Activated naive CD4-positive, alpha-beta T cell treated with anti-CD3 and anti-CD28 coated beads, Interleukin-2, amount 50 U/mL, for 24 hours (primary cell): ENCODE measurements around the gene SYNGR3.

Source experiments
- H3K27ac Mint-ChIP-seq: one replicate; pipeline ENCODE4 v1.8.0; 2021; ENCODE audit warnings: mild to moderate bottlenecking, mixed read lengths
- H3K27me3 Mint-ChIP-seq: one replicate; pipeline ENCODE4 v1.8.0; 2021; ENCODE audit warnings: mixed read lengths
- H3K36me3 Mint-ChIP-seq: one replicate; pipeline ENCODE4 v1.8.0; 2021; ENCODE audit warnings: mixed read lengths
- H3K4me1 Mint-ChIP-seq: one replicate; pipeline ENCODE4 v1.8.0; 2021; ENCODE audit warnings: mixed read lengths
- H3K4me3 Mint-ChIP-seq: one replicate; pipeline ENCODE4 v1.8.0; 2021; ENCODE audit warnings: mild to moderate bottlenecking, mixed read lengths
- H3K9me3 Mint-ChIP-seq: one replicate; pipeline ENCODE4 v1.8.0; 2021; ENCODE audit warnings: mixed read lengths

SYNGR3 gene

DNA sequence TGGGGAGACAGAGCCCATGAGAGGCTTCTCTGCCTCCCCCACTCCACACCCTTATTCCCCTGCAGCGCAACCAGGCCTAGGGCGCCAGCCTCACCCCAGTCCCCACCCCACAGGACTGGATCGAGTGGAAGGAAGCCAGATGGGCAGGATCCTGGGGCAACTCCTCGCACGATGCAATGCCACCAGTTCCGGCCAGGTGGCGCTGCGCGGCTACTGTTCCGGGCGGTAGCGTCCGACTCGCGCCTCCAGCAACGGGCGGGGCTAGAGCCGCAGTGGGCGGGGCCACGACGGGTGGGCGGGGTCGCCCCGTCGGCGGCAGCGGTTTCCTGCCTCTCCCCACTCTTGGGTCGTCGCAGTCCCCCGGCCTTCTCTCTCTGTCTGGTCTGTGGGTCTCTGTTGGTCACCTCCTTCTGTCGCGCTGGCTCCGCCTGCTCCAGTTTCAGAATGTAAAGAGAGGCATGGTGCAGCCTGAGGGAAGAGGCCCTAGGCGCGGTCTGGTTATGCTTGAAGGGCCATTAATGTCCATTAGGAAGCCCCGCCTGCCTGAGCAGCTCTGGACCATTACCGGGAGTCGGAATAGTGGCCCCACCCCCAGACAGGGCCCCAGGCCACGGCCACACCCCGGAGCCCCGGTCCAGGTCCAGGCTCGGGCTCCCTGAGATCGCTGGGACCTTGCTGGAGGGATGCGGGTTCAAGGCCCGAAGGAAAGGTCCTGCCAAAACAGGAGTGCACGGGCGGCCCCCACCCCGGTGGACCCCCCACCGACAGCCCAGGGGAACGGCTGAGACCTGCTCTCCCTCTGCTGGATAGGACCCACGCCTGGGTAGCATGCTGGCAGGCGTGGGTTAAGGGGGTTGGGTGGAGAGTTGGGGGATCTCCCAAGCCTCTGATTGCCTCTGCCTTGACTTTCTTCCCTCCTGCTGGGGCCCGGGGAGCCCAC, 33.6 kb downstream of the SYNGR3 start:
- Mint-ChIP-seq H3K36me3 (no peaks in the 10 kb centered on the region), H3K27ac (no peak overlapping the region), H3K4me1 (peaks cover 4% of the 10 kb centered on the region), H3K9me3 (no peaks in the 10 kb centered on the region), H3K4me3 (peak overlapping the region; percentile 4), H3K27me3 (peaks cover 11% of the 10 kb centered on the region)

DNA sequence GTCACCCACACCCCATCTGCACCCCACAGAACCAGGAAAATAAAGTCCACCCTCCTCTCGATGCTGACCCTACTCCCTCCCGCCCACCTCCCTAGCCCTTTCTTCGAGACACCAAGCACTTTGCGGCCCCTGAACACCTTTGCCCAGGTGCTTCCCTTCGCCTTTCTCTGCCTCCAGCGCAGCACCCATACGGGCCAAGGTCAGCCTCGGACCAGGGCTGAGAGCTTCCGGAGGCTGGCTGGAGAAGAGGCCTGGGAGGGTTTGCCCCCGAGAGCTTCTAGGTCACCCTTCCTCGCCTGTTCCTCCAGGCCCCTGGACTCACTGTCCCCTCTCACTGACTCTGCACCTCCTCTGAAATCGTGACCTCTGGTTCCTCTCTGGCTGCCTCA, 34.3 kb downstream of the SYNGR3 start:
- H3K4me3 Mint-ChIP-seq: no peak overlapping the region
- no peaks in the 10 kb centered on the region for H3K36me3 Mint-ChIP-seq
- peaks cover 4% of the 10 kb centered on the region for H3K4me1 Mint-ChIP-seq
- H3K27ac Mint-ChIP-seq: peak overlapping the region; percentile 19
- peaks cover 8% of the 10 kb centered on the region for H3K27me3 Mint-ChIP-seq
- no peaks in the 10 kb centered on the region for H3K9me3 Mint-ChIP-seq

GRCh38 chr16:2025251-2025650, 35.5 kb downstream of the SYNGR3 start:
- H3K36me3 Mint-ChIP-seq: no peaks in the 10 kb centered on the region
- peaks cover 8% of the 10 kb centered on the region for H3K27me3 Mint-ChIP-seq

DNA sequence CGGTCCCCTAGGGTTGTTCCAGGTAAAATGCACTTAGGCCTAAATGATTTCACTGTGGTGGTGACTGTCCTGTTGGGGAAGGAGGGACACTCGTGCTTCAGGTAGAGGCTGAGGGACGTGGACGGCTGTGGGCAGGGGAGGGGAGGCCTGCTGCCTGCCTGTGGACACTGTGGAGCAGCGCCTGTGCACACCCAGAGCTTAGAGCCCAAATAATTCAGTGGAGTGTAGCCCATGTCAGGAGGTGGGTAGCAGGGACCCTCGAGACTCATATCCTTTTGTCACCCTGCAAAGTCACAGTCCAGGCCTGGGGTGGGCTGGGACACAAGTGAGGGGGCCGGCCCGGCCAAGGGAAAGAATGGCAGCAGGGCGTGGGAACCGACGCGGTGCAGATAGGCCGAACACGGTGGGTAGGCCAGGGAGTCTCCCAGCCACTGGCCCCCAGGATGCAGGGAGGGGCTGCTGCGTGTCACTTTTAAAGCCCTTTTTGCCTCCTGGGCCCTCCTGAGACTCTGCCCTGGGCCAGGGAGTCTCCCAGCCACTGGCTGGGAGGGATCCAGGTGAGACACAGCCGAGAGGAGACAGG, 36.2 kb downstream of the SYNGR3 start:
- H3K36me3 Mint-ChIP-seq: no peaks in the 10 kb centered on the region
- H3K9me3 Mint-ChIP-seq: no peaks in the 10 kb centered on the region
- H3K27me3 Mint-ChIP-seq: peaks cover 5% of the 10 kb centered on the region
- H3K27ac Mint-ChIP-seq: no peak overlapping the region
- H3K4me3 Mint-ChIP-seq: peak overlapping the region; percentile 49
- peaks cover 4% of the 10 kb centered on the region for H3K4me1 Mint-ChIP-seq

More at GRCh38 chr16:2025251-2025650, 35.5 kb downstream of the SYNGR3 start:
- H3K9me3 Mint-ChIP-seq: no peaks in the 10 kb centered on the region
- no peak overlapping the region for H3K4me3 Mint-ChIP-seq
- no peak overlapping the region for H3K27ac Mint-ChIP-seq
- peaks cover 4% of the 10 kb centered on the region for H3K4me1 Mint-ChIP-seq

- peak within 1 kb of the TSS; percentile 77 for H3K4me3 Mint-ChIP-seq
Observed at GRCh38 chr16:2026461-2027023, 36.8 kb downstream of the SYNGR3 start, which contains the start of gene NHERF2. TSS of gene NHERF2 (plus strand) at chr16:2026902. CDS start at chr16:2027006, 104 bp downstream.

DNA sequence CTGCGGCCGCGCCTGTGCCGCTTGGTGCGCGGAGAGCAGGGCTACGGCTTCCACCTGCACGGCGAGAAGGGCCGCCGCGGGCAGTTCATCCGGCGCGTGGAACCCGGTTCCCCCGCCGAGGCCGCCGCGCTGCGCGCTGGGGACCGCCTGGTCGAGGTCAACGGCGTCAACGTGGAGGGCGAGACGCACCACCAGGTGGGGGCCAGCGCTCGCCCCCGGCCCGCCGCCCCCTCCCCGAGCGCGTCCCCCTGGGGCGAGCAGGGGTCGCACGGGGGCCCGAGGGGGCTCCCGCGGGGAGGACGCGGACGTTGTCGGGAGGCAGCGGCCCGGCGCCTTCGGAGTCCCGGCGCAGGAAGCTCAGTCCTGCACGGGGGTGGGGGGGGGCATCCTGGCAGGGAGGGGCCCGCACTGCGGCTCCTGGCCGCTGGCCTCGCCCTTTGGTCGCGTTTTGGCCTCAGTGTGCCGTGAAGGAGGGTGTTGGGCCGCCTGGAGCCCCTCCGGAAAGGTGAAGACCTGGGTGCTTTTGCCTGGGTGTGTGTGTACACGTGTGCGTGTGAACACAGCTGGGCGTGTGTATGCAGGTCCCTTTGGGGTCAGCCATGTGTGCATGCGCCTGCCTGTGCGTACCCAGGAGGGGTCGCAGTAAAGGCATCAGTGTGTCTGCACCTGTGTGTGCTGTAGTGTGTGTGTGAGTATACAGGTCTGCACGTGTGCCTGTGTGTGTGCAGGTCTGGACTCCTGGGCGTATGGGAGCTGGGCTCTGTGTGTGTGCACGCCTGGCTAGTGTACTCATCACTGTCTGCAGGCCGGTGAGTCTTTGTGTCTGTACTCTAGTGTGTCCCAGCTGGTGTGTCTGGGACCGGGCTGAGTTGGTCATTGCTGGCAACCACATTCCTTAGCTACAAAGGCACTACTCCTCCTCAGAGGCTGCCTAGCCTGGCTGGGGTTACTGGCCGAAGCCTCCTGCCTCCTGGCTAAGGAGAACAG, 37.5 kb downstream of the SYNGR3 start:
- no peaks in the 10 kb centered on the region for H3K9me3 Mint-ChIP-seq
- peak overlapping the region; percentile 77 for H3K4me3 Mint-ChIP-seq
- H3K27me3 Mint-ChIP-seq: peaks cover 2% of the 10 kb centered on the region
- H3K27ac Mint-ChIP-seq: no peak overlapping the region
- H3K36me3 Mint-ChIP-seq: no peaks in the 10 kb centered on the region
- peaks cover 4% of the 10 kb centered on the region for H3K4me1 Mint-ChIP-seq

More at GRCh38 chr16:2026461-2027023, 36.8 kb downstream of the SYNGR3 start, which contains the start of gene NHERF2:
- peaks cover 4% of the 10 kb centered on the region for H3K4me1 Mint-ChIP-seq
- H3K27ac Mint-ChIP-seq: no peak within 1 kb of the TSS
- H3K9me3 Mint-ChIP-seq: no peaks in the 10 kb centered on the region
- H3K27me3 Mint-ChIP-seq: peaks cover 4% of the 10 kb centered on the region
- no peaks in the 10 kb centered on the region for H3K36me3 Mint-ChIP-seq

GRCh38 chr16:2028146-2028545, 38.4 kb downstream of the SYNGR3 start:
- H3K9me3 Mint-ChIP-seq: no peaks in the 10 kb centered on the region
- H3K36me3 Mint-ChIP-seq: no peaks in the 10 kb centered on the region
- H3K27me3 Mint-ChIP-seq: no peaks in the 10 kb centered on the region
- H3K4me3 Mint-ChIP-seq: peak overlapping the region; percentile 44
- no peak overlapping the region for H3K27ac Mint-ChIP-seq
- peaks cover 4% of the 10 kb centered on the region for H3K4me1 Mint-ChIP-seq

- Mint-ChIP-seq H3K36me3 (no peaks in the 10 kb centered on the region), H3K27me3 (no peaks in the 10 kb centered on the region), H3K27ac (no peak overlapping the region), H3K9me3 (no peaks in the 10 kb centered on the region), H3K4me1 (peaks cover 4% of the 10 kb centered on the region), H3K4me3 (no peak overlapping the region)
Observed at GRCh38 chr16:2028620-2029220, 39.0 kb downstream of the SYNGR3 start.

- no peaks in the 10 kb centered on the region for H3K9me3 Mint-ChIP-seq
- no peak overlapping the region for H3K4me3 Mint-ChIP-seq
- no peaks in the 10 kb centered on the region for H3K27me3 Mint-ChIP-seq
- H3K4me1 Mint-ChIP-seq: peaks cover 4% of the 10 kb centered on the region
- H3K36me3 Mint-ChIP-seq: no peaks in the 10 kb centered on the region
- no peak overlapping the region for H3K27ac Mint-ChIP-seq
Observed at GRCh38 chr16:2029350-2029749, 39.6 kb downstream of the SYNGR3 start.

DNA sequence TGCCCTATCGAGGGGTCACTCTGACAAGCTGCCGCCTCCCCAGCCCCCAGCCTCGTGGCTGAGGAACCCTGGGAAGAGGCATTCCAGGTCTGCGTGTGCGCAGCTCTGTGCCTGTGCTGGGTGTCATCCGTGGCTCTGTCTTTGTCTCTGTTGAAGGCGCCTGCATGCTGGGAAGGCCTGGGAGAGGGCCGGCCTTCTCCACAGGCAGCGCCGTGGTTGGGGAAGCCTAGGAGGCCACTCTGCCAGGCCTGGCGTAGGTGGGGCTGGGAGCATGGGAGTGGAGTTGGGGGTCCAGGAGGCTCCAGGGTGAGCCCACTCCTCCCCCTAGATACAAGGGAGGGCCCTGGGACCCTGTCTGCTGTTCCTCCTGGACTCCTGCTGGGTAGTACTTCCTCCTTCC, 40.3 kb downstream of the SYNGR3 start:
- Mint-ChIP-seq H3K27ac (no peak overlapping the region), H3K9me3 (no peaks in the 10 kb centered on the region), H3K27me3 (no peaks in the 10 kb centered on the region), H3K4me1 (peaks cover 4% of the 10 kb centered on the region), H3K36me3 (no peaks in the 10 kb centered on the region), H3K4me3 (no peak overlapping the region)

DNA sequence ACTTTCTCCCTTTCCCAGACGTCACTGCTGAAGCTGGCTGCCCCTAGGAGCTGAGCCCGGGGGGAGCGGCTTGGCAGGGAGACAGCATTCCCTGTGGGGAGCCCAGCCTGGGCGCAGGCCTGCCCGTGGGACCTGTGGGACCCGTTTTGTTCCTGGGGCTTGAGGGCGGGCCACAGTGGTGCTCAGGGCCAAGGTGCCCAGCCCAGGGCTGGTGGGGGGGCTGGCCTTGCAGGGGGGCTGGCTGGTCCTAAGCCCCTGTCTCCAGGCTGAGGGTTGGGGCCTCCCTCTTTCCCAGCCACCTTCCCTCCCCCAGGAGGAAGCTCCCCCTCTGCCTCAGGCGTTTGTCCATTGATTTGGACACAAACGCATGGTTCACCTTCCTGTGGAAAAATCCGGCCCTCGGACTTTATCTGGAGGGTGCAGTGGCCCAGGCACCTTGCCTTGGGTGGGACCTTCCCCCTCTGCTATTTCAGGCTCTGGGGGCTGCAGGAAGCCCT, 41.4 kb downstream of the SYNGR3 start:
- H3K36me3 Mint-ChIP-seq: no peaks in the 10 kb centered on the region
- H3K4me3 Mint-ChIP-seq: no peak overlapping the region
- no peaks in the 10 kb centered on the region for H3K27me3 Mint-ChIP-seq
- H3K4me1 Mint-ChIP-seq: peaks cover 4% of the 10 kb centered on the region
- no peak overlapping the region for H3K27ac Mint-ChIP-seq
- H3K9me3 Mint-ChIP-seq: no peaks in the 10 kb centered on the region

- H3K4me1 Mint-ChIP-seq: peaks cover 3% of the 10 kb centered on the region
- no peak overlapping the region for H3K27ac Mint-ChIP-seq
- H3K36me3 Mint-ChIP-seq: no peaks in the 10 kb centered on the region
- no peaks in the 10 kb centered on the region for H3K9me3 Mint-ChIP-seq
- H3K4me3 Mint-ChIP-seq: no peak overlapping the region
- H3K27me3 Mint-ChIP-seq: no peaks in the 10 kb centered on the region
Observed at GRCh38 chr16:2032285-2033056, 42.7 kb downstream of the SYNGR3 start.

- no peak overlapping the region for H3K27ac Mint-ChIP-seq
- no peak overlapping the region for H3K4me3 Mint-ChIP-seq
- no peaks in the 10 kb centered on the region for H3K36me3 Mint-ChIP-seq
- H3K4me1 Mint-ChIP-seq: no peaks in the 10 kb centered on the region
- H3K27me3 Mint-ChIP-seq: no peaks in the 10 kb centered on the region
- no peaks in the 10 kb centered on the region for H3K9me3 Mint-ChIP-seq
Observed at GRCh38 chr16:2033057-2033908, 43.5 kb downstream of the SYNGR3 start.
